Upper lobe of left lung (tissue), 6 donors: ENCODE results near the gene MYO9A. TPM values are rescaled to one million over a fixed set of nuclear protein-coding genes. Genes with fewer than 3 reads are reported as not detected.

ENCODE experiments used
- ATAC-seq, 2 donors: fragments of 200-7000 bp; cut with Tn5 transposase; one replicate each; pipeline ENCODE4 v1.9.1; 2022; ENCODE audit warnings: mild to moderate bottlenecking in 2 of 2, moderate library complexity in 2 of 2; ENCODE audit not compliant: low FRiP score in 2 of 2
- DNase-seq, 2 donors: peaks; one replicate each; pipeline ENCODE4 v3.0.0-alpha.2; 2019 to 2020
- H3K27ac ChIP-seq, 4 donors: fragments of 200-600 bp; sonication (generic); one replicate each; pipeline ENCODE4 v1.5.1; 2016 to 2019
- H3K27me3 ChIP-seq, 4 donors: fragments of 200-600 bp; sonication (generic); one replicate each; pipeline ENCODE4 v1.5.1; 2017 to 2019
- H3K36me3 ChIP-seq, 4 donors: fragments of 200-600 bp; sonication (generic); one replicate each; pipeline ENCODE4 v1.5.1; 2016 to 2019
- H3K4me1 ChIP-seq, 4 donors: fragments of 200-600 bp; sonication (generic); one replicate each; pipeline ENCODE4 v1.5.1; 2018 to 2019
- H3K4me3 ChIP-seq, 4 donors: fragments of 200-600 bp; sonication (generic); one replicate each; pipeline ENCODE4 v1.5.1; 2017 to 2019; ENCODE audit warnings: mild to moderate bottlenecking in 2 of 4, moderate library complexity in 1 of 4
- H3K9me3 ChIP-seq, 4 donors: fragments of 200-600 bp; sonication (generic); one replicate each; pipeline ENCODE4 v1.5.1; 2018 to 2019
- CTCF ChIP-seq, 6 experiments: fragments of 450-650 bp in 4 of 6; fragments of 200-600 bp in 2 of 6; sonication (generic) in 2 of 6; IDR thresholded peaks; one replicate each; pipeline ENCODE4 v1.5.1; 2016 to 2019; ENCODE audit warnings: antibody characterized with exemption in 6 of 6
- EP300 ChIP-seq, 4 donors: sonication (generic); formaldehyde crosslinking; IDR thresholded peaks; one replicate each; pipeline ENCODE4 v1.5.1; 2017; ENCODE audit warnings: antibody characterized with exemption in 4 of 4, control low read depth in 2 of 4
- POLR2A ChIP-seq, 4 donors: fragments of 450-650 bp; IDR thresholded peaks; one replicate each; pipeline ENCODE4 v1.5.1; 2016 to 2017; ENCODE audit warnings: antibody characterized with exemption in 4 of 4, mild to moderate bottlenecking in 2 of 4
- POLR2AphosphoS5 ChIP-seq, 2 donors: sonication (generic); formaldehyde crosslinking; IDR thresholded peaks; one replicate each; pipeline ENCODE4 v1.5.1; 2017; ENCODE audit warnings: antibody characterized with exemption in 2 of 2
- WGBS, 2 donors: methylation state at CpG; one replicate each; pipeline ENCODE4 v1.1.5; 2017 to 2018; 5-methylcytosine and 5-hydroxymethylcytosine counted together
- total RNA-seq, 6 donors: library from RNA; depleted of rRNA in 4 of 6; stranded (reverse); fragments of >200 nt in 4 of 6; gene quantifications; one replicate each; pipeline versions ENCODE4 v1.1.0 to v1.2.1, GENCODE V29; 2016 to 2021
- donor health status: DM: no; HTN: no; CAD: no; lungs with moderate emphysema.
- donor health status: DM: no; HTN: yes; CAD: no; lungs with severe emphysema.

The MYO9A gene
- total RNA-seq, 6 donors from 2014 or later = 53.2 to 143 (median 76.5) TPM

GRCh38 chr15:71825021-71825730, 292.8 kb downstream of the MYO9A start:
- no peak for DNase-seq
- peaks cover 11 to 80% (median 43%) of the 10 kb centered on the region in 4 donors for H3K36me3 ChIP-seq
- no peak overlapping the region for H3K27ac ChIP-seq
- WGBS, 2 donors = 85 to 88% methylated on average over 4 of the region's 4 CpGs
- no peak for ATAC-seq
- no peak overlapping the region for H3K4me3 ChIP-seq
- no peaks in the 10 kb centered on the region for H3K4me1 ChIP-seq
- no peak for TF ChIP-seq POLR2AphosphoS5 (IDR thresholded peaks at IDR 0.05)
- no peak for TF ChIP-seq CTCF (IDR thresholded peaks at IDR 0.05)
- TF ChIP-seq EP300 (IDR thresholded peaks at IDR 0.05) = no peak
- TF ChIP-seq POLR2A (IDR thresholded peaks at IDR 0.05) = no peak
- peaks cover 9 to 23% (median 19%) of the 10 kb centered on the region in 4 donors for H3K9me3 ChIP-seq
- no peaks in the 10 kb centered on the region for H3K27me3 ChIP-seq

- H3K27ac ChIP-seq = no peak overlapping the region
- ATAC-seq (no peak), DNase-seq (no peak)
- 77 to 89% methylated on average over 3 of the region's 3 CpGs for WGBS, 2 donors
- no peaks in the 10 kb centered on the region for H3K4me1 ChIP-seq
- no peak for TF ChIP-seq CTCF (IDR thresholded peaks at IDR 0.05)
- TF ChIP-seq EP300 (IDR thresholded peaks at IDR 0.05) = no peak
- TF ChIP-seq POLR2AphosphoS5 (IDR thresholded peaks at IDR 0.05) = no peak
- TF ChIP-seq POLR2A (IDR thresholded peaks at IDR 0.05) = no peak
- H3K4me3 ChIP-seq = no peak overlapping the region
- no peaks in the 10 kb centered on the region for H3K27me3 ChIP-seq
- H3K9me3 ChIP-seq = peaks cover 9 to 29% (median 20%) of the 10 kb centered on the region in 4 donors
- H3K36me3 ChIP-seq = peaks cover 11 to 66% (median 36%) of the 10 kb centered on the region in 4 donors
Measured at GRCh38 chr15:71823801-71824200, 294.1 kb downstream of the MYO9A start.

- WGBS, 2 donors = 89 to 90% methylated on average over 3 of the region's 3 CpGs
- TF ChIP-seq POLR2A (IDR thresholded peaks at IDR 0.05) = no peak
- no peak for TF ChIP-seq CTCF (IDR thresholded peaks at IDR 0.05)
- TF ChIP-seq EP300 (IDR thresholded peaks at IDR 0.05) = no peak
- no peak for TF ChIP-seq POLR2AphosphoS5 (IDR thresholded peaks at IDR 0.05)
- Histone ChIP-seq H3K27ac (no peak overlapping the region), H3K9me3 (peaks cover 9 to 29% (median 20%) of the 10 kb centered on the region in 4 donors), H3K4me3 (no peak overlapping the region), H3K36me3 (peaks cover 11 to 59% (median 31%) of the 10 kb centered on the region in 4 donors), H3K27me3 (no peaks in the 10 kb centered on the region), H3K4me1 (no peaks in the 10 kb centered on the region)
- ATAC-seq (no peak), DNase-seq (no peak)
Measured at GRCh38 chr15:71822890-71823630, 294.9 kb downstream of the MYO9A start.

- no peaks in the 10 kb centered on the region for H3K4me1 ChIP-seq
- no peaks in the 10 kb centered on the region for H3K27me3 ChIP-seq
- no peak for ATAC-seq
- H3K36me3 ChIP-seq = peaks cover 4 to 45% (median 20%) of the 10 kb centered on the region in 4 donors
- WGBS, 2 donors = 93 to 96% methylated on average over 5 of the region's 5 CpGs
- H3K27ac ChIP-seq = no peak overlapping the region
- DNase-seq = no peak
- TF ChIP-seq POLR2A (IDR thresholded peaks at IDR 0.05) (no peak), POLR2AphosphoS5 (IDR thresholded peaks at IDR 0.05) (no peak), CTCF (IDR thresholded peaks at IDR 0.05) (no peak), EP300 (IDR thresholded peaks at IDR 0.05) (no peak)
- H3K9me3 ChIP-seq = peaks cover 9 to 29% (median 20%) of the 10 kb centered on the region in 4 donors
- no peak overlapping the region for H3K4me3 ChIP-seq
Measured at GRCh38 chr15:71821547-71822129, 296.3 kb downstream of the MYO9A start.
